Measurements from ENCODE around the gene ABCA7. TPM values are rescaled to one million over a fixed set of nuclear protein-coding genes. Genes with fewer than 3 reads are reported as not detected.
A peak's percentile ranks its signal among the peaks of the same experiment; 100 is the strongest.

The ABCA7 gene
- total RNA-seq, 1 experiment from 2014 or later: 40.3 TPM

- TF ChIP-seq ZNF423 (CRISPR knock-in tag; IDR thresholded peaks at IDR 0.05) (no peak), SP1 (CRISPR knock-in tag; conservative IDR thresholded peaks at IDR 0.05) (no peak), FOXP4 (CRISPR knock-in tag; IDR thresholded peaks at IDR 0.05) (no peak), SMAD3 (CRISPR knock-in tag; IDR thresholded peaks at IDR 0.05; ENCODE audit: borderline replicate concordance) (no peak), ATF6 (CRISPR knock-in tag; IDR thresholded peaks at IDR 0.05) (no peak), JUN (CRISPR knock-in tag; IDR thresholded peaks at IDR 0.05) (no peak), CBFB (CRISPR knock-in tag; IDR thresholded peaks at IDR 0.05; ENCODE audit: low read depth) (no peak), ZNF263 (CRISPR knock-in tag; IDR thresholded peaks at IDR 0.05; ENCODE audit: low read depth) (no peak), GTF2I (CRISPR knock-in tag; conservative IDR thresholded peaks at IDR 0.05) (no peak), GRHL2 (CRISPR knock-in tag; IDR thresholded peaks at IDR 0.05; ENCODE audit: insufficient replicate concordance, severe bottlenecking) (no peak), MLX (CRISPR knock-in tag; IDR thresholded peaks at IDR 0.05) (no peak), ZBTB43 (CRISPR knock-in tag; IDR thresholded peaks at IDR 0.05) (no peak), ZNF512 (CRISPR knock-in tag; IDR thresholded peaks at IDR 0.05; ENCODE audit: borderline replicate concordance) (no peak), STAT6 (CRISPR knock-in tag; conservative IDR thresholded peaks at IDR 0.05; ENCODE audit: low read depth) (no peak), ZMAT4 (CRISPR knock-in tag; IDR thresholded peaks at IDR 0.05) (no peak), USF1 (CRISPR knock-in tag; IDR thresholded peaks at IDR 0.05) (no peak), PREB (CRISPR knock-in tag; IDR thresholded peaks at IDR 0.05; ENCODE audit: borderline replicate concordance) (no peak), NFE2L1 (CRISPR knock-in tag; IDR thresholded peaks at IDR 0.05) (no peak), ZNF281 (CRISPR knock-in tag; IDR thresholded peaks at IDR 0.05) (no peak), MYBL2 (CRISPR knock-in tag; IDR thresholded peaks at IDR 0.05) (no peak)
- ATAC-seq (no peak), DNase-seq (ENCODE audit: low spot score) (no peak)
- POLR2A ChIA-PET: interaction anchor here (1.2 to 3.0 kb wide), 4 partner anchors 17 to 36 kb away, joined by 3 to 14 read pairs (median 6); partner anchors contain the start of gene ABCA7
- Mint-ChIP-seq H3K36me3 (no peaks in the 10 kb centered on the region), H3K4me3 (peak overlapping the region; percentile 65), H3K9me3 (no peaks in the 10 kb centered on the region), H3K27ac (no peak overlapping the region), H3K4me1 (peaks cover 17% of the 10 kb centered on the region), H3K27me3 (ENCODE audit: low read depth) (peaks cover 33% of the 10 kb centered on the region)
- CTCF ChIA-PET: interaction anchor here (1.1 to 7.5 kb wide), 14 partner anchors 9 to 201 kb away, joined by 5 to 109 read pairs (median 14); partner anchors contain the start of genes ABCA7, CNN2 and GPX4
Measured at GRCh38 chr19:1065606-1066109, 25.8 kb downstream of the ABCA7 start.
